Retina (tissue), 1 donor: ENCODE results near the gene ATP5PD.
"Not testable (repeated sequence)": the region's sequence is repeated elsewhere in the genome, so short reads cannot be mapped to it uniquely, and the experiment has no call there.

Experiments used
- DNase-seq: peaks from one replicate; pipeline ENCODE4 v3.0.0-alpha.2; 2016

The ATP5PD gene

GRCh38 chr17:75077072-75077495, 30.3 kb upstream of the ATP5PD start:
- DNase-seq, result no peak

DNA sequence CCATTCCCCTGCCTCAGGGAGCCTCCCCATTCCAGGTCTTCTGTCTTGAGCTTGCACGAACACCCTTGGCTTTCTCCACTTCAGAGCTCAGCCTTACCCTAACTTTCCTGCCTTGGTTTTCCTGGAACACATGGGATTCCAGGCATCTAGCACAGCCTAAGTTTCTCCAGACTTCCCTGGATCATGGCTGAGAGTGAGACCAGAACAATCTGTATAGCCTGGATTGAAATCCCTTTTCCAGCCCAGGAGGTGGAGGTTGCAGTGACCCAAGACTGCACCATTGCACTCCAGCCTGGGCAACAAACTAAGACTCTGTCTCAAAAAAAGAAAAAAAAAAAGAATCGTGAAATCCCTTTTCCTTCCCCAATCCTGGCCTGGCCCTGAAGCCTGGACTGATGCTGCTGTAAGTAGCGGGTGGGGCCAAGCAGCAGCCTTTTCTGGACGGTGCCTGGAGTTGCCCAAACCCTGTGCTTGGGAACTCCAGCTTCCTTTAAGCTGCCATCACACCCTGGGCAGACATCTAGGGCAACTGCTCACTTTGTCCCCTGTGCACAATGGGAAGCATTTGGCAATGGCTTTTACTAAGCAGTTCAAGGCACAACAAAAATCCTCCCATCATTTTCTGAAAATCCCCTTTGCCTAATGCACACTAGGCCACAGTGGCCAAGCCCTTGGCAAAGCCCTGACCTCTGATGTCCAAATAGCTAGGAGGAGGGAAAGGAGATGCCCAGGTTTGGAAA, 29.0 kb upstream of the ATP5PD start:
- no peak for DNase-seq

DNA sequence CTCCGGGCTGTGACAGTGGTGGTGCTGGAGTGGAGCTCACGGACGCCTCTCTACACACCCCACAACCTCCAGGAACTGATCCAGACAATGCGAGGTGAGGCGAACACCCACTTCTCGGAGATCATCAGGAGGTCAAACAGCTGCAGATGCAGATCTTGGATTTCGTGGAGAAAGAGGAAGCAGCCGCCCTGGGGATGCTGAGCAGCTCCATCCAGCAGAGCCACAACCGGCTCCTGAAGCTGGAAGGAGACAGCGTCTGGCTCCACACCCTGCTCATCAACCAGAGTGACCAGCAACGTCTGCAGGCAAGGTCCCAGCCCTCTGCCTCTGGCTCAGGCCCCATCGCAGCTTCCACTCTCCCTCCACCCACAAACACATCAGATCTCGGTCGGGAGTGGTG, 27.8 kb upstream of the ATP5PD start:
- no peak for DNase-seq

DNA sequence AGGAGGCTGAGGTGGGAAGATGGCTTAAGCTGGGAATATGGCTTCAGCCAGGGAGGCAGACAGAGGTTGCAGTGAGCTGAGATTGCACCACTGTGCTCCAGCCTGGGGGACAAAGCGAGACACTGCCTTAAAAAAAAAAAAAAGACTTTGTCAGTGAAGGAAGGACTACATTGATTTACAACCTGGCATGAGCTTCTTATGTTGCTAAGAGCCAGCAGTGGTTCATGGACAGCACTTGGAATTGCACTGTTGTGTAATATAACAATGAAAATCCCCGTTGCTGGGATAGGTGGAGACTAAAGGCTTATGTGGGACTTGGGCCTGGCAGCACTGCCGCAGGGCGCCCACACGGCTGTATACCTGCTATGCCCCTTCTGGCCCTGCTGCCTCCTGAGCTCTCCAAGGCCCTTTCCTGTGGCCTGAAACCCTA, 26.9 kb upstream of the ATP5PD start:
- no peak for DNase-seq

DNA sequence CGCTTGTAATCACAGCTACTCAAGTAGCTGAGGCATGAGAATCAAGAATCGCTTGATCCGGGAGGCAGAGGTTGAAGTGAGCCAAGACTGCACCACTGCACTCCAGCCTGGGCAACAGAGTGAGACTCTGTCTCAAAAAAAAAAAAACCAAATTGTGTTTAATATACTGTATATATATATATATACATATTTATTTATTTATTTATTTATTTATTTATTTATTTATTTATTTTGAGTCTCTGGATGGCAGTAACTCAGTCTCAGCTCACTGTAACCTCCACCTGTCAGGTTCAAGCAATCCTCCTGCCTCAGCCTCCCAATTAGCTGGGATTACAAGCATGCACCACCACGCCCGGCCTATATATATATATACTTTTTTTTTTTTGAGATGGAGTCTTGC, 26.1 kb upstream of the ATP5PD start:
- DNase-seq, result not testable (repeated sequence)

GRCh38 chr17:75071478-75072271, 24.9 kb upstream of the ATP5PD start:
- not testable (repeated sequence) for DNase-seq

- DNase-seq, result no peak
Observed at GRCh38 chr17:75069783-75070182, 23.0 kb upstream of the ATP5PD start.

- DNase-seq, result no peak
Observed at GRCh38 chr17:75068750-75069149, 22.0 kb upstream of the ATP5PD start.

- DNase-seq, result no peak
Observed at GRCh38 chr17:75067856-75068255, 21.1 kb upstream of the ATP5PD start.

- no peak for DNase-seq
Observed at GRCh38 chr17:75065562-75066151, 18.9 kb upstream of the ATP5PD start.

- no peak for DNase-seq
Observed at GRCh38 chr17:75064867-75065561, 18.2 kb upstream of the ATP5PD start.

DNA sequence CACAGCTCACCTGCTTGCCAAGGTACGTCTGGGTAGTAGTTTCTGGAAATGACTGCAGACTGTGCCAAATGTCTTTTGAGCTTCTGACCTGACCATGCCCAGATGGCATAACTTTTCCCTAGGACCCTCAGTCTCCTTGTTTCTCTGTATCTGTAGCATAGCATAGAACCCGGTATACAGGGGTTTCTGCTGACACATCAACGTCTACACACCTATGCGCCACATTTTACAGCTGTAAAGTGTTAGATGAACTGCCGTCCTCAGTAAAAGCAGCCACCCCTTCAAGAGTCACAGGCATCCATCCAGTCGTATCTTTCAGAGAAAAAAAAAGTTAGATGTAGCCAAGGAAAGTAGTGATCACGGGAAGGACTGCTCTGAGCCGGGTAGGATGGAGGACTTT, 17.7 kb upstream of the ATP5PD start:
- no peak for DNase-seq

DNA sequence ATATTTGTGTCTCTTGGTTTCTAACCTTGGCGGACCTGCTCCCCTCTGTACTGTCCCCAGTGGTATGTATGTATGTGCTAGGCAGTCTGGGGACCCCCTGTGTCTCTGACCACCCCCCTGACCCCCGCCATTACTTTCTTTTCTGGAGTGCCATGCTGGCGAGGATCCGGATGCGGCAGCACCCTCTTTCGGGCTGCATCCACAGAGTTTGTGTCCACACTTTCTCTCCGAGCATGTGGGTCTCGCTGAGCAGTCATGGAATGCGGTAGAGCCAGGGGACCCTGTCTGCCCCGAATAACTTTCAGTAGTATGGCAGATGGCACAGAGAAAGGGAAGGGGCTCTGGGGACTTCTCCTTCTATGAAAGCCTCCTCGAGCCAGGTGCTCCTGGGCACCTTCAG, 17.3 kb upstream of the ATP5PD start:
- DNase-seq, result no peak

DNA sequence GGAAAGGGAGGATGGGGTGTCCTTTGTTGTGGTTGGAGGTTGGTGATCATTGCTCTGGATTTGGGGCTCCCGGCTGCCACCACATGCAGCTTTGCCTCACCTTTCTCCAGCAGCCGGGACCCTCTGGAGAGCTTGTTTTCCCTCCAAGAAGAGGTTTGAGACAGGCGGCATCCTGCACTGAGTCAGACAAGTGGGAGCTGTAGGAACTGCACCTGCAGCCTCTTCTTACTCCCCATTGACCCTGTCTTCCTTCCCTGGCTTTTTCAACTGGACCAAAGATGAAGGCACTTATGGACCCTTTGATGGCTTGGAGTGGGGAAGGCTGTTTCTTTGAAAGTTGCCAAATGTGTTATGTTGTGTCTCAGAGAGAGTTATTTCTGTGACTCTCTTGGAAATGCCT, 16.9 kb upstream of the ATP5PD start:
- no peak for DNase-seq

- no peak for DNase-seq
Observed at GRCh38 chr17:75063201-75063600, 16.4 kb upstream of the ATP5PD start.

GRCh38 chr17:75061618-75062017, 14.8 kb upstream of the ATP5PD start:
- no peak for DNase-seq

DNA sequence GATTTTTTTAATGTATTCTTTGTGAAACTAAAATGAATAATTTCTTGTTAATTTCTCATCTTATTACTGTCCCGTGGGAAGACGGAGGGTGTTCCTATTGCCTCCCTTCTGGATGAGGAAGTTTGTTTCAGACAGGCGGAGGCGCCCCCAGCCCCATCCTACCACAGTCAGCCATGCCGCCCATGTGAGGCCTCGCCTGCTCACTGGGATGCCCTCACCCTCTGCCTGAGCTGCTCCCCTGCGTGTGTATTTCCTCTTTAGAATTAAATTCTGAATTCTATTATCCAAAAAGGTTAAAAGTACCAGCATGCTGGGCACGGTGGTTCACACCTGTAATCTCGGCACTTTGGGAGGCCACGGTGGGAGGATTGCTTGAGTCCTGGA, 14.3 kb upstream of the ATP5PD start:
- no peak for DNase-seq

- no peak for DNase-seq
Observed at GRCh38 chr17:75060434-75061054, 13.8 kb upstream of the ATP5PD start.

DNA sequence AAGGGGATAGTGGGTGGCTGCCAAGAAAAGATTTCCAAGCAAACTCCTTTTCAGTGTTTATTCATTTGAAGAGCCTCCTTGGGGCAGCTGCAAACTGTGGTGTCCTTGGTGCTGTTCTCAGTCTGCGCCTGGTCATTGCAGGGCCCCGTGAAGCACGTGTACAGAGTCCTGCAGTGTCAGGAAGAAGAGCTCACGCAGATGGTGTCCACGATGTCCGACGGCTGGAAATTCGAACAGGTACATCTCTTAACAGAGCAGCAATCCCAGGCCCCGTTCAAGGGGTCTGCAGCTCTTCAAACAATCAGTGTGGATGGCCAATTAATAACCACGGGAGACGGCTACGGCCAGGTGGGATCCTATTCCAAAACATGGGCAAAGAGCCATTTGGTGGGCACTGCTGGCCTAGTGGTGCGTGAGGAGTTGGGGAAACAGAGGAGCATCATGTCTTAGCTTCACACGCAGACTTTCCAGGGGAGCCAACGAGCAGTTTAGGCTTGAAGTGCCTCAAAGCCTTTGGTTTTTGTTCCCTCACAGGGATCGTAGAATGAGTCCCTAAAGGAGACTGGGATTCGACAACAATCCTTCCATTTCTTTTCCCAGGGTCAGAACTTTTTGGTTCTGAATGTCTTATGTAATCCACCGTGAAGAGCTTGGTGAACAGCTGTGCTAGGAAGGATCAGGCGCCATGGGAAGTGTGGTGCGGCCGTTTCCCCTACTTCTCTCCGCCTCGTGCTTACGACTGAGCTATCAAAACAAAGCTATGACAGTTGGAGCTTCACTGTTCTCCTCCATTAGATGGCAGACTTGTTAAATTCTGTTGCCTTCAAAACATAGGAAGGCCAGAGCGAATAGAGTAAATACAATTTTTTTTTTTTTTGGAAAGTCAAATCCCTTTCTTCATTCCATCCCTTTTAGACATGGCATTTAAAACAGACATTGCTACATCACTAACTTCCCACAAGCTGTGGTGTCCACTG, 12.9 kb upstream of the ATP5PD start:
- no peak for DNase-seq

DNA sequence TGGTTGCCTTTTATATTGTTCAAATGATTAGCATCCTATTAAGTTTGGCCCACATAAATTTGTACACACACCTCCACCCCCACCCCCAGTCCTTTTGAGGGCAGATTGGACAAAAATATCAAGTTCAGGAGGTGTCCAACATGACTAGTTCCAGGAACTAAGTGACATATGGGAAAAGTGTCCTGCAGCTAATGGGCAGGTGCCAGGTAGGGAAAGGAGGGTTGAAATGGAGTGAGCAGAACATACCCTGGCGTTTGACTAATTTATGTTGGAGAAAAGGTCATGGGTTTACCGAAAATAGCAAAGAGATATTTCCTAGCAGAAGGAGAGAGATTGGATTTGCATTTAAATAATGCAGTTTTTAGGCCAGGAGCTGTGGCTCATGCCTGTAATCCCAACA, 5.2 kb upstream of the ATP5PD start:
- no peak for DNase-seq

DNA sequence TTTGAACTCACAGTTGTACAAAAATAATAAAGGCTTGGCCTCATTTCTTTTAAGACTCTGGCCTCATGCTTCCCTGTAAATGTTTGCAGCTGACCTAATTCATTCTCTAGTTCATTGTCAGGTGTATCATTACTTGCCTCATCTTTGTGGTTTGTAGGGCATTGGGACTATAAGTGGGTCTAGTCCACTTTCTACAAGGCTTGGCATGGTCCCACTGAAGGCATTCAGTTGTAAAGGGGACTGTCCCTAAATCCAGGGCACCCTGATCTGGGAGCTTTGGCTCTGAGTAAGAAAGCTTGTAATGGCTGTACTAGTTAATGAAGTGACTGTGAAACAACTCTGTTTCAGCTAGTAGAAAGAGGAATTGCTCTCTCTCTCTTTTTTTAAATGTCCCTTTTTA, 2.9 kb upstream of the ATP5PD start:
- no peak for DNase-seq

GRCh38 chr17:75049057-75049456, 2.3 kb upstream of the ATP5PD start:
- DNase-seq, result no peak
